HG03175 (cell line): ENCODE data around the gene NPRL2.
"Not testable (repeated sequence)": the region's sequence is repeated elsewhere in the genome, so short reads cannot be mapped to it uniquely, and the experiment has no call there.

Source experiments
- ATAC-seq: cut with Tn5 transposase; IDR thresholded peaks from one replicate; pipeline ENCODE4 v1.9.1; 2021; ENCODE audit warnings: mild to moderate bottlenecking, moderate library complexity; ENCODE audit not compliant: unreplicated experiment

NPRL2 gene

GRCh38 chr3:50314816-50315215 is 35.8 kb downstream of the NPRL2 start:
- ATAC-seq, result no peak

DNA sequence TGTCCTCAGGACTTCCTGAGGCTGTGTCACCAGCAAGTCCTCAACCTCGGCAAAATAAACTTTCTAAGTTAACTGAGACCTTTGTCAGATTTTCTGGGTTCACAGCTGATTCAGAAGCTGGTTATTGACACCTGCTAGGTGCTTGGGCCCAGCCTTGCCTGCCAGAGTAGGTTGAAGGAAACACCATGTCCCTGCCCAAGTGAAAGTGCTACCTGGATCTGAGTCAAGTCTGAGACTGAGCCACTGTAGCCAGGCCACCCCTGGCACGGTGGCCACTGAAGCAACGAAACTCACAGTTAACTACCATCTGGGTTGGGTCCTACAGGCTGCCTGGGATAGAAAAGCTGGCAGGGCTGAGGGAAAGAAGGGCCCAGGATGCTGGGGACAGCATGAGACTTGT is 36.2 kb downstream of the NPRL2 start:
- no peak for ATAC-seq

- ATAC-seq, result not testable (repeated sequence)
Observed at GRCh38 chr3:50312041-50312440, 38.5 kb downstream of the NPRL2 start.

GRCh38 chr3:50304601-50305000 is 46.0 kb downstream of the NPRL2 start:
- no peak for ATAC-seq

DNA sequence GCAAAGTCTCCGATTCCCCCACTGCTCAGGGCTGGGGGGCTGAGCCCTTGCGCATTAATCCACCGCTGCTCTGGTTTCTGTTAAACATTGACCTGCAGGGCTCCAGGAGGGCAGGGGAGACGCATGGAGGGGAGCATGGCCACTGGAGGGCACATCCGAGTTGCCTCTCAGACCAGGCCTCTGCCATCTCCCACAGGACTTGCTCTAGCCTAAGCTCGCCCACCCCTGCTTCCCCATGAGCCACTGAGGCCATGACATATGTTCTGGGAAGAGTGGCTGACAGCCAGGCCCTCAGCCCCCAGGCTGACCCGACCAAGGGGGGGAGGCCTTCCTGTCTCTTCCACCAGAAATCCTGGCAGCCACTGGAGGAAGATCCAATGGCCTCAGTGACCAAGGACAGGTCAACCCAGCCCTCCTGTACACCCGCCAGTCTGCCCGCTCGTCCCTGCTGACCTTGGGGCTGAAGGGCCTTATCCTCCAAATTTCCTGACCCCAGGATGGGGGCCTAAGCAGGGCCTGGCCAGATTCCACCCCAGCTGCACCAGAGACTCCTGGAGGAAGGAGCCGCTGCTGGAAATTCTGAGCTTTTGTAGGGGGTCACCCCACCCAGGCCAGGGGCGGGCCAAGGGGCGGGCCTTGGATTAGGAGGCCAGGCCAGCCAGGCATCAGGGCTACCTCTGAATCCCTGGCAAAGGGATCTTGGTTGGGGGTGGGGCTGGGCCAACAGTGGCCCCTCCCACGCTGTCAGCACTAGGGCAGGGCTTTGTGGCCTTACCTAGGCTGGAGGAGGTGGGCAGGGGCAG is 47.4 kb downstream of the NPRL2 start, which contains the start of gene HYAL1:
TSS of gene HYAL1 (minus strand) at position 562 of the 803 bp plus-strand sequence. CDS start 618 bp downstream, outside the sequence.
- ATAC-seq, result no peak

GRCh38 chr3:50302095-50303012 is 48.2 kb downstream of the NPRL2 start:
- no peak for ATAC-seq

DNA sequence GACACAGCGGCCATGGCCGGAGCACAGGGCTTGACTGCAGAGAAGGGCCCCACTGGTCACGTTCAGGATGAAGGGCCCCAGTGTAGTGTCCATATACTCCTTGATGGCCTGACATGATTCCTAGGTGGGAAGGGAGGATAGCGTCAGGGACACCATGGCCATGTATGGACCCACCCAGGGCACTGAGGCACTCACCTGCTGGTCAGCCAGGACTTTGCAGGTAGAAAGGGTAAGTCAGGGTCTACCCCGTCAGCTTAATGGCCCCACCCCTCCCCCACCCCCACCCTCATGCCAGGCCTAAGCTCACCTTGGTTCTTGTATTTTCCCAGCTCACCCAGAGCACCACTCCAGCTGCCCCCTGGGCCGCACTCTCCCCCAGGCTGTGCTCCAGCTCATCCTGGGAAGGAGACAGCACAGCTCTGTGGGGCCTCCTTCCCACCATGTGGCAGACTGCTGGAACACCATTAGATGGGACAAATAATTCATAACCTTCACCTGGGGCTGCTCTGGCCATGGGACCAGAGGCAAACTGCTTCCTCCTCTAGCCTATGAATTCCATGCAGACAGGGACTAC is 49.8 kb downstream of the NPRL2 start:
- no peak for ATAC-seq

- ATAC-seq, result no peak
Observed at GRCh38 chr3:50299929-50300680, 50.5 kb downstream of the NPRL2 start.

- ATAC-seq, result no peak
Observed at GRCh38 chr3:50299638-50299928, 51.0 kb downstream of the NPRL2 start.

- ATAC-seq, result peak; percentile 88
Observed at GRCh38 chr3:50298836-50299637, 51.5 kb downstream of the NPRL2 start, which contains the start of the genes HYAL3 and NAA80. Gene HYAL3, minus strand, starts transcription at chr3:50299405. Its CDS starts 3,803 bp downstream, at chr3:50295602. Gene NAA80, minus strand, starts transcription at chr3:50299405. Its CDS starts 1,942 bp downstream, at chr3:50297463.

DNA sequence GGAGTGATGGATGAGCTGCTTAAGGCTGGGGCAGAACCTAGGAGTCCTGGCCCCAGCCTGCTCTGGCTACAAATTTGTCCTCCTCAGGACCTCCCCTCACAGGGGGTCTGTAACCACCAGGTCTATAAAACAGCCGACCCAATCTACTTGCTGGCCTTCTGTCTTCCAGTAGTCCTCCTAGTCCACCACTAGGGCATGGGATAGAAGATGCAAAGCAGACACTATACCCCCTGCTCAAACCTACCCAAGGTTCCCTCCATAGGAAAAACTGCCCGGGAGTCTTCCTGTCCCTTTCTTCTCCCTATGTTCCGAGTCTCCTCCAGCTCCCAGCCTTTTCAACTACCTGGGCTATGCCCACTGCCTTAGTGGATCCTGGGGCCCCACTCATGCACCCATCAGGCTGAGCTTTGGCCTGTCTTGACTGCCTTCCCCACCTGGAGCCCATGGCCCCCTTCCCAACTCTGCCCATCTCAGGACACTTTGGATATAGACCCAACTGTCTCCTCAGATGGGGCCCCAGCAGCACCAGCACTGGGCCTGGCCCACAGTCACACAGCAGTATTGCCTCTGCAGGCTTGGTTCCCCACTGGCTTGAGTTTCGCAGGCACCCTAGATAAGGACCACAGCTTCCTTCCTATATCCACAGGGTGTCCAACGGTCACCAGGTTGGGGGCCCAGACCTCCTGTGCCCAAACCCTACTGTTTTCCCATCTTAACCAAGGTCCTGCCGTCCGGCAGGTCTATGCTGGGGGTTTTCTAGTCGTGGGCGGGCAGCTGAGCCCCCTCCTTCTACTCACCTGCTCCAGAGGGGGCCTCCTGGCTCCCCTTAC is 52.5 kb downstream of the NPRL2 start:
- ATAC-seq, result no peak

- no peak for ATAC-seq
Observed at GRCh38 chr3:50297384-50297775, 53.2 kb downstream of the NPRL2 start.
